HG03558 (cell line): ENCODE measurements around the gene ALDH1L1.

Experiments
- ATAC-seq: cut with Tn5 transposase; IDR thresholded peaks from one replicate; pipeline ENCODE4 v1.9.1; 2021; ENCODE audit warnings: moderate number of reproducible peaks; ENCODE audit not compliant: unreplicated experiment; ENCODE audit errors: extremely low read depth

ALDH1L1 gene

GRCh38 chr3:126180477-126181397 is at the start of gene ALDH1L1:
TSS of gene ALDH1L1 (minus strand) at chr3:126180586. CDS start at chr3:126160979, 19,607 bp downstream.
- no peak for ATAC-seq

- no peak for ATAC-seq
Observed at GRCh38 chr3:126226374-126226773, 46.0 kb upstream of the ALDH1L1 start.

GRCh38 chr3:126216416-126216815 is 36.0 kb upstream of the ALDH1L1 start:
- no peak for ATAC-seq

GRCh38 chr3:126213379-126214028 is 33.1 kb upstream of the ALDH1L1 start:
- ATAC-seq, result no peak

- ATAC-seq, result no peak
Observed at GRCh38 chr3:126212620-126213378, 32.4 kb upstream of the ALDH1L1 start.

- ATAC-seq, result no peak
Observed at GRCh38 chr3:126212250-126212619, 31.8 kb upstream of the ALDH1L1 start.

GRCh38 chr3:126211569-126211968 is 31.2 kb upstream of the ALDH1L1 start:
- no peak for ATAC-seq

- no peak for ATAC-seq
Observed at GRCh38 chr3:126210606-126211005, 30.2 kb upstream of the ALDH1L1 start.

- no peak for ATAC-seq
Observed at GRCh38 chr3:126209741-126210140, 29.4 kb upstream of the ALDH1L1 start.

- no peak for ATAC-seq
Observed at GRCh38 chr3:126208606-126209256, 28.3 kb upstream of the ALDH1L1 start.

GRCh38 chr3:126208182-126208581 is 27.8 kb upstream of the ALDH1L1 start:
- ATAC-seq, result no peak

GRCh38 chr3:126207166-126207565 is 26.8 kb upstream of the ALDH1L1 start:
- ATAC-seq, result no peak

GRCh38 chr3:126205717-126206655 is 25.6 kb upstream of the ALDH1L1 start:
- ATAC-seq, result no peak

GRCh38 chr3:126202680-126203079 is 22.3 kb upstream of the ALDH1L1 start:
- ATAC-seq, result no peak

- no peak for ATAC-seq
Observed at GRCh38 chr3:126202276-126202675, 21.9 kb upstream of the ALDH1L1 start.

- no peak for ATAC-seq
Observed at GRCh38 chr3:126201168-126201567, 20.8 kb upstream of the ALDH1L1 start.

- no peak for ATAC-seq
Observed at GRCh38 chr3:126200534-126200933, 20.1 kb upstream of the ALDH1L1 start.

- ATAC-seq, result no peak
Observed at GRCh38 chr3:126199256-126199655, 18.9 kb upstream of the ALDH1L1 start.

GRCh38 chr3:126197854-126198584 is 17.6 kb upstream of the ALDH1L1 start:
- ATAC-seq, result no peak
